Ishikawa (cell line): ENCODE data around the gene SPINK8.

ENCODE experiments used
- CEBPB ChIP-seq: IDR thresholded peaks from 2 replicates; pipeline ENCODE4 v1.6.1; 2012
- CREB1 ChIP-seq: IDR thresholded peaks from 2 replicates; pipeline ENCODE4 v1.6.1; 2012; ENCODE audit warnings: low read depth
- EGR1 ChIP-seq: IDR thresholded peaks from 2 replicates; pipeline ENCODE4 v1.6.1; 2012
- EP300 ChIP-seq: IDR thresholded peaks from 2 replicates; pipeline ENCODE4 v1.6.1; 2012; ENCODE audit warnings: borderline replicate concordance
- FOXM1 ChIP-seq: IDR thresholded peaks from 2 replicates; pipeline ENCODE4 v1.6.1; 2012; ENCODE audit warnings: low read depth, borderline replicate concordance
- RAD21 ChIP-seq: IDR thresholded peaks from 2 replicates; pipeline ENCODE4 v1.6.1; 2012; ENCODE audit warnings: low read depth
- REST ChIP-seq: IDR thresholded peaks from 2 replicates; pipeline ENCODE4 v1.6.1; 2012; ENCODE audit warnings: low read depth, mild to moderate bottlenecking
- TCF12 ChIP-seq: IDR thresholded peaks from 2 replicates; pipeline ENCODE4 v1.6.1; 2012; ENCODE audit warnings: low read depth
- YY1 ChIP-seq: IDR thresholded peaks from 2 replicates; pipeline ENCODE4 v1.6.1; 2012; ENCODE audit warnings: low read depth
- TF ChIP-seq, protein P1 (sequence below): IDR thresholded peaks from 2 replicates; pipeline ENCODE4 v1.6.1; 2012
- TF ChIP-seq, protein P2 (sequence below): IDR thresholded peaks from 2 replicates; pipeline ENCODE4 v1.6.1; 2012

GRCh38 chr3:48285675-48286074 lies 47.8 kb downstream of the SPINK8 start:
- TF ChIP-seq, protein P1, sequence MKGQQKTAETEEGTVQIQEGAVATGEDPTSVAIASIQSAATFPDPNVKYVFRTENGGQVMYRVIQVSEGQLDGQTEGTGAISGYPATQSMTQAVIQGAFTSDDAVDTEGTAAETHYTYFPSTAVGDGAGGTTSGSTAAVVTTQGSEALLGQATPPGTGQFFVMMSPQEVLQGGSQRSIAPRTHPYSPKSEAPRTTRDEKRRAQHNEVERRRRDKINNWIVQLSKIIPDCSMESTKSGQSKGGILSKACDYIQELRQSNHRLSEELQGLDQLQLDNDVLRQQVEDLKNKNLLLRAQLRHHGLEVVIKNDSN: no peak
- TF ChIP-seq REST (no peak), FOXM1 (no peak), CREB1 (no peak), TCF12 (no peak), CEBPB (no peak), YY1 (no peak), EP300 (no peak), RAD21 (no peak), EGR1 (no peak)
- TF ChIP-seq, protein P2, sequence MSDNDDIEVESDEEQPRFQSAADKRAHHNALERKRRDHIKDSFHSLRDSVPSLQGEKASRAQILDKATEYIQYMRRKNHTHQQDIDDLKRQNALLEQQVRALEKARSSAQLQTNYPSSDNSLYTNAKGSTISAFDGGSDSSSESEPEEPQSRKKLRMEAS: no peak
